ENCODE measurements around the gene PGAP3.

The PGAP3 gene

DNA sequence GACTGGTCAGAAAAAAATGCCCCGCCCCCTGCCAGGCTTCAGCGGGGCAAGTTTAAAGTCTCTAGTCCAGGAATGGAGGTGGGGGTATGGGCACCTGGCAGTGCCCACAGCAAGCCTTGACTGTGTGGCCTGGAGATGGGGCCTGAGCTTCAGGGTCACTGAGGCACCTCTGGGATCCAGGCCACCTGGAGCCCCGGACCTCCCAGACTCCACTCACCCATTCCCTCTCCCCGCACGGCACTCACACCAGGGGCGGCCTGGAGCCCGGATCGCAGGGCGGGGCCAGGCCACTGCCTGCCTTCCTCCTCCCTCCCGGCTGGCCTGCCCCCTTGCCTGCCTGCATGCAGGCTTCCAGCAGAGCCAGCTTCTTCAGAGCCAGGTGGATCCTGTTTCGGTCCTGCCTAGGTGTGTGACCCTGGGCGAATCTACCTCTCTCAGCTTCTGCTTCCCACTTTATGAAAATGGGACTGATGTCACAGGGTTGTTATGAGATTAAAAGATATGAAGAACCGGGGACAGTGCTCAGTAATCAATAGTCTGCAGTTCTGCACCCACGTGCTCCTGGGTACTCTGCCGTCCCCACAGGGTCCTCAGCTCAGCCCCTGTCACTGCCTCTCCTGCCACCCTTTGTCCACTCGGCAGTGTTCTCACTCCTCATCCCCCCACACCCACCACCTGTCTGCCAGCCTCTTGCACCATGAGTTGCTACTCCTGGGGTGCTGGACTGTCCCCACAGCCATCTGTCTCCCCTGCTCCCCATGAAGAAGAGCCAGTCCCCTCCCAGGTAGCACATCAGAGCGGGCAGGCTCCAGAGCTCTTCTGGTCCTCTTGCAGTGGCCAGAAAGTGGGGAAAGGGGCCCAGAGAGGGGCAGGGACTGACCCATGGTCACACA lies 23.9 kb downstream of the PGAP3 start (continued):
- TF ChIP-seq, protein P1, sequence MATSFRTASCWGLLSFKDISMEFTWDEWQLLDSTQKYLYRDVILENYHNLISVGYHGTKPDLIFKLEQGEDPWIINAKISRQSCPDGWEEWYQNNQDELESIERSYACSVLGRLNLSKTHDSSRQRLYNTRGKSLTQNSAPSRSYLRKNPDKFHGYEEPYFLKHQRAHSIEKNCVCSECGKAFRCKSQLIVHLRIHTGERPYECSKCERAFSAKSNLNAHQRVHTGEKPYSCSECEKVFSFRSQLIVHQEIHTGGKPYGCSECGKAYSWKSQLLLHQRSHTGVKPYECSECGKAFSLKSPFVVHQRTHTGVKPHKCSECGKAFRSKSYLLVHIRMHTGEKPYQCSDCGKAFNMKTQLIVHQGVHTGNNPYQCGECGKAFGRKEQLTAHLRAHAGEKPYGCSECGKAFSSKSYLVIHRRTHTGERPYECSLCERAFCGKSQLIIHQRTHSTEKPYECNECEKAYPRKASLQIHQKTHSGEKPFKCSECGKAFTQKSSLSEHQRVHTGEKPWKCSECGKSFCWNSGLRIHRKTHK (tag by site-specific recombination; IDR thresholded peaks at IDR 0.05), result no peak
- TF ChIP-seq, protein P2, sequence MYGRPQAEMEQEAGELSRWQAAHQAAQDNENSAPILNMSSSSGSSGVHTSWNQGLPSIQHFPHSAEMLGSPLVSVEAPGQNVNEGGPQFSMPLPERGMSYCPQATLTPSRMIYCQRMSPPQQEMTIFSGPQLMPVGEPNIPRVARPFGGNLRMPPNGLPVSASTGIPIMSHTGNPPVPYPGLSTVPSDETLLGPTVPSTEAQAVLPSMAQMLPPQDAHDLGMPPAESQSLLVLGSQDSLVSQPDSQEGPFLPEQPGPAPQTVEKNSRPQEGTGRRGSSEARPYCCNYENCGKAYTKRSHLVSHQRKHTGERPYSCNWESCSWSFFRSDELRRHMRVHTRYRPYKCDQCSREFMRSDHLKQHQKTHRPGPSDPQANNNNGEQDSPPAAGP (tag by site-specific recombination; IDR thresholded peaks at IDR 0.05), result no peak
- TF ChIP-seq ZNF112 (tag by site-specific recombination; IDR thresholded peaks at IDR 0.05), result no peak
- TF ChIP-seq ZNF404 (tag by site-specific recombination; IDR thresholded peaks at IDR 0.05), result no peak
- no peak for TF ChIP-seq SCRT1 (tag by site-specific recombination; IDR thresholded peaks at IDR 0.05; ENCODE audit: borderline replicate concordance)
- TF ChIP-seq ZNF670 (tag by site-specific recombination; IDR thresholded peaks at IDR 0.05; ENCODE audit: low read depth), result no peak
- TF ChIP-seq ZBTB44 (tag by site-specific recombination; IDR thresholded peaks at IDR 0.05), result no peak
- peak; percentile 56; the same call in 1 of the 2 replicates for TF ChIP-seq ZNF600 (tag by site-specific recombination; IDR thresholded peaks at IDR 0.05)
- TF ChIP-seq ZNF354C (tag by site-specific recombination; IDR thresholded peaks at IDR 0.05; ENCODE audit: borderline replicate concordance, low read depth), result no peak
- TF ChIP-seq ZBTB11 (tag by site-specific recombination; conservative IDR thresholded peaks at IDR 0.05; ENCODE audit: low read depth), result no peak

DNA sequence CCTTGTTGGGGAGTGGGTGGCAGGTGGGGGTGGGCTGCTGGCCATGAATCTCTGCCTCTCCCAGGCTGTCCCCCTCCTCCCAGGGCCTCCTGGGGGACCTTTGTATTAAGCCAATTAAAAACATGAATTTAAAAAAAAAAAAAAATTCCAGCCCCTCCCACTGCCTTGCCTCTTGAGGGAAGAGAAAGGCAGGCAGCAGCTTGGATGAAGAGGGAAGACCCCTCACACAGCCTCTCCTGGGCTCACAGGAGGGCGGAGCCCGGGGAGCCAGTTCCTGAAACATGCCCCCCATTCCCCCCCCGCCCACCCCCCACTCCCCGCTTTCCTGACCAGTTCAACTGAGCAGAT lies 24.5 kb downstream of the PGAP3 start:
- Histone ChIP-seq H3K4me3 (ENCODE audit: low read depth, low read length) (no peak overlapping the region), H3K36me3 (ENCODE audit: control insufficient read depth in 2 of 2, insufficient read depth in 1 of 2, low read length in 2 of 2) (peaks cover 3 to 45% of the 10 kb centered on the region in 2 experiments; a peak in 1 of 3 replicates), H3K27ac (ENCODE audit: extremely low read depth, low read depth, low read length) (no peak overlapping the region), H3K9me3 (ENCODE audit: control insufficient read depth, insufficient read depth, low read depth, low read length) (no peaks in the 10 kb centered on the region), H3K4me1 (ENCODE audit: control insufficient read depth, insufficient read depth, low read length) (peaks cover 9% of the 10 kb centered on the region)
- no peak for TF ChIP-seq ZBTB20 (tag by site-specific recombination; IDR thresholded peaks at IDR 0.05)
- no peak for TF ChIP-seq RBAK (tag by site-specific recombination; IDR thresholded peaks at IDR 0.05)
- TF ChIP-seq ZNF341 (tag by site-specific recombination; IDR thresholded peaks at IDR 0.05; ENCODE audit: low read depth), result no peak
- no peak for TF ChIP-seq ZNF416 (tag by site-specific recombination; IDR thresholded peaks at IDR 0.05)
- CTCF ChIA-PET, result interaction anchor here (0.6 to 11.6 kb wide), 4 partner anchors 9 to 406 kb away, joined by 3 to 168 read pairs (median 8); partner anchors contain the start of gene PPP1R1B
- POLR2A ChIA-PET, result interaction anchor here (0.6 to 2.1 kb wide), 4 partner anchors 9 to 463 kb away, joined by 3 to 5 read pairs (median 4); partner anchors contain the start of genes ERBB2, PGAP3 and RPL19

All from HEK293 (cell line).